HG03354 (cell line): ENCODE data around the gene ZNF385B.

ENCODE experiments used
- ATAC-seq: cut with Tn5 transposase; IDR thresholded peaks from one replicate; pipeline ENCODE4 v1.9.1; 2021; ENCODE audit warnings: mild to moderate bottlenecking; ENCODE audit not compliant: unreplicated experiment, poor library complexity, severe bottlenecking

The ZNF385B gene

GRCh38 chr2:179695486-179695885 lies 165.9 kb downstream of the ZNF385B start:
- ATAC-seq = no peak

GRCh38 chr2:179694963-179695362 lies 166.4 kb downstream of the ZNF385B start:
- no peak for ATAC-seq

GRCh38 chr2:179692610-179693009 lies 168.8 kb downstream of the ZNF385B start:
- ATAC-seq = no peak

- ATAC-seq = no peak
These were observed 169.4 kb downstream of the ZNF385B start for GRCh38 chr2:179692043-179692442.

- no peak for ATAC-seq
These were observed 170.2 kb downstream of the ZNF385B start for GRCh38 chr2:179691235-179691634.

- no peak for ATAC-seq
These were observed 174.6 kb downstream of the ZNF385B start for GRCh38 chr2:179686718-179687342.

- no peak for ATAC-seq
These were observed 175.3 kb downstream of the ZNF385B start for GRCh38 chr2:179686069-179686468.

GRCh38 chr2:179685146-179685545 lies 176.3 kb downstream of the ZNF385B start:
- ATAC-seq = no peak

- peak; percentile 48 for ATAC-seq
These were observed 178.7 kb downstream of the ZNF385B start for GRCh38 chr2:179682756-179683155.

GRCh38 chr2:179677746-179678505 lies 183.5 kb downstream of the ZNF385B start:
- ATAC-seq = no peak

GRCh38 chr2:179677077-179677688 lies 184.2 kb downstream of the ZNF385B start:
- ATAC-seq = no peak

GRCh38 chr2:179675435-179675834 lies 186.0 kb downstream of the ZNF385B start:
- ATAC-seq = no peak

GRCh38 chr2:179671043-179671981 lies 190.1 kb downstream of the ZNF385B start:
- ATAC-seq = no peak

GRCh38 chr2:179669196-179669595 lies 192.2 kb downstream of the ZNF385B start:
- ATAC-seq = no peak

GRCh38 chr2:179664972-179665812 lies 196.2 kb downstream of the ZNF385B start:
- ATAC-seq = no peak

- ATAC-seq = no peak
These were observed 199.4 kb downstream of the ZNF385B start for GRCh38 chr2:179661986-179662385.

- no peak for ATAC-seq
These were observed 204.3 kb downstream of the ZNF385B start for GRCh38 chr2:179657068-179657595.

GRCh38 chr2:179655627-179656026 lies 205.8 kb downstream of the ZNF385B start:
- ATAC-seq = no peak

- no peak for ATAC-seq
These were observed 206.6 kb downstream of the ZNF385B start for GRCh38 chr2:179654806-179655205.
